NCI-H146 treated with DMSO at 0.1 percent for 48 hours (cell line): ENCODE data around the gene MRPL38.
"Not testable (repeated sequence)": the region's sequence is repeated elsewhere in the genome, so short reads cannot be mapped to it uniquely, and the experiment has no call there.

Source experiments
- DNase-seq: peaks from one replicate; lab custom pipeline; 2025; ENCODE audit not compliant: unreplicated experiment; lab: John Stamatoyannopoulos, UW

The MRPL38 gene

GRCh38 chr17:75855310-75856061 is 49.2 kb downstream of the MRPL38 start, which contains the start of gene WBP2:
Gene WBP2 (minus strand): TSS chr17:75855335. CDS start chr17:75855297, 38 bp downstream.
- DNase-seq, result peak; percentile 100

GRCh38 chr17:75854881-75855309 is 49.8 kb downstream of the MRPL38 start:
- DNase-seq, result no peak

DNA sequence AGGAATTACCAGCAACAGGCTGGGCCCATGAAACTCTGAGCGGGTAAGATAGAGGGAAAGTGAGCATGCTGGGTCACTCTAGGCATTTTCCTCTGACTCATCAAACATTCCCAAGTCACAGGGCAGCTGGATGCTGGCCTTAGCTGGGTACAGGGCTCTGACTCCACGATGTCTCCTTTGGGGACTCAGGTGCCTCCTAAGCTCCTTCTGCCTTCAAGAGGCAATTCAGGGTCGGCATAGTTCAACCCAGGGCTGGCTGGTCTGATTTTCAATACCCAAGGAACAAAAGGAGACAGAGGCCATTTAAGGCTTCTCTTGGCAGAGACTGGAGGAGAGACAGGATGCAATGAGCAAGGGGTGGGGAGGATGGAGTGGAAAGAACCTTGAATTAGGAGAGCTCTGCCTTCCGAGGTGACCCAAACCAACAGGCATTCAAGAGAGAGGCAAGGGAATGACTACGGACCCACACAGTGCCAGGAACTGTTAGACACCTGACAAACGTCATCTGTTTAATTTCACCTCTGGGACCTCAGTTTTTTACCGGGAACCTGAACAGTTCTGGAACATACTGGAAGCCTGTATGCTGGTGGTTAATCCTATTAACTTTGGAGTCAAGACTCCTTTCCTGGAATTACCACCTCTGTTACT is 50.5 kb downstream of the MRPL38 start:
- DNase-seq, result no peak

DNA sequence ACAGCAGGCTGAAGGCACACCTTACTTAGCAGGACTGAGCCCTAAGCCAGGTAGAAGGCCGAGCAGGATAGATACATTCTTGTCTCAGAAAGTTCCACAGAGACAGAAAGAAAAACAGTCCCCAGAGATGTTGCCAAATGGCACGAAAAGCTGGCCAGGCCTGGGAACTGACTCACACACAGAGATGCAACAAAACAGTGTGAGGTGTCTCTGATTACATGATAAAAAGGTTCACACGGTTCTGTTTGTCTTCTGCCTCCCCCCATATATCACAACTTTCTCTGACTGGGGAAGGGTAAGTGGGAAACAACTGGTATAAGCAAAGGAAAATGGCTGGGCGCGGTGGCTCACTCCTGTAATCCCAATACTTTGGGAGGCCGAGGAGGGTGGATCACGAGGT is 51.3 kb downstream of the MRPL38 start:
- no peak for DNase-seq

DNA sequence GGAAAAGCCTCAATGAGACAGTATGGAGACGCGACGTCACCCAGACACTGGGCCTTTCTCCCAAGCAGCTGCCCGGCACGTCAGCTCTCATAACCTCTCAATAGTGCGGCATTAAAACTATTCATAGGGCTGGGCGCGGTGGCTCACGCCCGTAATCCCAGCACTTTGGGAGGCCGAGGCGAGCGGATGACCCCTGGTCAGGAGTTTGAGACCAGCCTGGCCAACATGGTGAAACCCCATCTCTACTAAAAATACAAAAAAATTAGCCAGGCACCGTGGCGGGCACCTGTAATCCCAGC is 53.0 kb downstream of the MRPL38 start:
- DNase-seq, result not testable (repeated sequence)

GRCh38 chr17:75850928-75851692 is 53.6 kb downstream of the MRPL38 start:
- no peak for DNase-seq

DNA sequence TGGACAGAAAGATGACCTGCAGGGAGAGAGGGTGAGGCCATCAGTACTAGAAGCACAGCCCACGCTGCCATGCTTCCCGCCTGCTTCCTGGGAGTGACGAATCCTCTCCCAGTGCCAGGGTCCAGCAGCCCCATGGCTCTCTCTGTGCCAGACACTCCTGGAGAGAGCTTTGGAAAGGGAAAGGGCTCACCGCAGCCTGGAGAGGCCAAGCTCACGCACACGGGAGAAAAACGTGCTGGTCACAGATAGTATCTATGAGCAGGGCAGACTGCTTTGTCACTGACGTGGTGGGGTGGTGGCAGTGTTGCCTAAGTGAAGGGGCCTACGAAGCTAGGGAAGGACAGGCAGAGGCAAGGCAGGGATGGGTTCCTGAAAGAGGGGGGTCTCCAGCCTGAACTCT is 55.0 kb downstream of the MRPL38 start:
- DNase-seq, result no peak

DNA sequence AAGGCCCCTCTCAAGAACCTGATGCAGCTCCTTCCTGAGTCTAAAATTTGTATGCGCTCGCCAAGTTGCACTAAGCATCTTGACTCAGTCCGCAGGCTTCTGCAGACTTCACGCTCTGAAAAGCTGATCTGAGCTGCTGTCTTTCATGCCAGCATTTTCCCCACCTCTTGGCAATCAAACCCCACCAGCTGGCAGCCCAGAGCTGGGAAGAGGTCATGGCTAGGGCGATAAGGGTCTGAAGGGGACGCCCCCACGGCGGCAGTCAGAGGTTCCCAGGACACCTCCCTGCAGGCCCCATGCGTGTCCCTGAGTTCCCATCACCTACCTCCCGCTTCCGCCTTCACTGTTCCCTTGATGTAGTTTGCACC is 55.4 kb downstream of the MRPL38 start:
- no peak for DNase-seq
